Breast epithelium (tissue), 4 donors: ENCODE measurements around the gene JAM2. TPM values are rescaled to one million over a fixed set of nuclear protein-coding genes. Genes with fewer than 3 reads are reported as not detected.

ENCODE experiments used
- DNase-seq, 2 donors: peaks; one replicate each; pipeline ENCODE4 v3.0.0-alpha.2; 2019; ENCODE audit warnings: low spot score in 2 of 2
- H3K27ac ChIP-seq, 2 donors: fragments of 200-600 bp; sonication (generic) in 1 of 2; one replicate each; pipeline ENCODE4 v1.5.1; 2016 to 2019; ENCODE audit warnings: mild to moderate bottlenecking in 1 of 2
- H3K27me3 ChIP-seq, 2 donors: fragments of 200-600 bp; sonication (generic) in 1 of 2; one replicate each; pipeline versions ENCODE4 v1.5.1 to v1.6.0; 2017 to 2019; ENCODE audit warnings: control low read depth in 1 of 2, mild to moderate bottlenecking in 1 of 2
- H3K36me3 ChIP-seq: fragments of 200-600 bp; one replicate; pipeline ENCODE4 v1.5.1; 2019
- H3K4me1 ChIP-seq, 2 donors: fragments of 200-600 bp; sonication (generic); one replicate each; pipeline ENCODE4 v1.5.1; 2016 to 2019; ENCODE audit warnings: control low read depth in 1 of 2
- H3K4me3 ChIP-seq, 3 donors: fragments of 200-600 bp; sonication (generic); 1 replicate in 2 of 3; 2 replicates in 1 of 3; pipeline ENCODE4 v1.5.1; 2016 to 2019; ENCODE audit warnings: mild to moderate bottlenecking in 3 of 3, moderate library complexity in 2 of 3
- H3K9me3 ChIP-seq, 2 donors: fragments of 200-600 bp; sonication (generic) in 1 of 2; one replicate each; pipeline ENCODE4 v1.5.1; 2016 to 2019; ENCODE audit warnings: control low read depth in 1 of 2
- CTCF ChIP-seq, 3 donors: fragments of 450-650 bp; IDR thresholded peaks; one replicate each; pipeline ENCODE4 v1.5.1; 2016 to 2017; ENCODE audit warnings: antibody characterized with exemption in 3 of 3, mild to moderate bottlenecking in 3 of 3, moderate library complexity in 3 of 3
- POLR2A ChIP-seq: fragments of 450-650 bp; IDR thresholded peaks from one replicate; pipeline ENCODE4 v1.6.1; 2016; ENCODE audit warnings: antibody characterized with exemption, mild to moderate bottlenecking, moderate library complexity
- POLR2AphosphoS5 ChIP-seq, 3 donors: sonication (generic); formaldehyde crosslinking; IDR thresholded peaks; one replicate each; pipeline ENCODE4 v1.6.1; 2017; ENCODE audit warnings: antibody characterized with exemption in 3 of 3
- intact Hi-C: fragments of 100-400 bp; cut with DNase I; formaldehyde crosslinking; loops from one replicate; pipeline ENCODE4 v1.15.1; 2023; ENCODE audit warnings: low total_unique reads
- total RNA-seq, 3 donors: library from RNA; depleted of rRNA; stranded (reverse); fragments of >200 nt; gene quantifications; one replicate each; pipeline ENCODE4 v1.1.0, GENCODE V29; 2016

JAM2 gene
- total RNA-seq, 3 donors from 2014 or later: 7.8 to 16.1 (median 11.9) TPM

GRCh38 chr21:25660233-25660632 lies 21.2 kb downstream of the JAM2 start:
- Histone ChIP-seq H3K36me3 (no peaks in the 10 kb centered on the region), H3K27ac (no peak overlapping the region), H3K27me3 (no peaks in the 10 kb centered on the region), H3K9me3 (no peaks in the 10 kb centered on the region), H3K4me3 (no peak overlapping the region), H3K4me1 (no peaks in the 10 kb centered on the region)
- DNase-seq: no peak
- intact Hi-C loops: no loop called here
- TF ChIP-seq POLR2AphosphoS5 (IDR thresholded peaks at IDR 0.05): no peak
- TF ChIP-seq POLR2A: no peak
- TF ChIP-seq CTCF (IDR thresholded peaks at IDR 0.05): no peak

GRCh38 chr21:25664491-25664931 lies 25.5 kb downstream of the JAM2 start:
- no peak for TF ChIP-seq CTCF (IDR thresholded peaks at IDR 0.05)
- no peak for TF ChIP-seq POLR2A
- TF ChIP-seq POLR2AphosphoS5 (IDR thresholded peaks at IDR 0.05): no peak
- intact Hi-C loops: no loop called here
- DNase-seq: no peak
- no peaks in the 10 kb centered on the region for H3K4me1 ChIP-seq
- no peaks in the 10 kb centered on the region for H3K9me3 ChIP-seq
- H3K27me3 ChIP-seq: no peaks in the 10 kb centered on the region
- H3K36me3 ChIP-seq: no peaks in the 10 kb centered on the region
- peak overlapping the region; percentile 42 to 60 for H3K27ac ChIP-seq
- no peak overlapping the region for H3K4me3 ChIP-seq

DNA sequence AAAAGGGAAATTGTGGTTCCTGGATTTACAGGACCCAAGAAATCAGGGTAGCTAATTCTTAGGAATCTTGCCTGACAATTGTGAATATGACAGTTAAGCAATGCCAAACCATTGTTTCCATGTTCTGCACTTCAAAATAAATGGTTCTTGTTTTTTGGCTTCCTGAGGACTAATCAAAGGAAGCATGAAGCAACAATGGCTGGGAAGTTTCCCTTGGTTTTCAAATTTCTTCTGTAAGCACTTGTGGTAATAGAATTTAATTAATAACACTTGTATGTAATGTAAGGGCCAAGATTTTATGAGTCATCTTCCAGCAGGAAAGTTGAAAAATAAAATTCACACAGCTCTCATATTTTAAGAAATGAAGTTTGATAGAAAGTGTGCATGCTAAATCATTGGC lies 31.7 kb downstream of the JAM2 start:
- peaks cover 0 to 4% of the 10 kb centered on the region in 2 donors for H3K4me1 ChIP-seq
- no peaks in the 10 kb centered on the region for H3K36me3 ChIP-seq
- H3K4me3 ChIP-seq: no peak overlapping the region
- TF ChIP-seq CTCF (IDR thresholded peaks at IDR 0.05) (no peak), POLR2AphosphoS5 (IDR thresholded peaks at IDR 0.05) (peak in 1 of 3 donors; percentile 42), POLR2A (no peak)
- no peak for DNase-seq
- H3K27ac ChIP-seq: peak overlapping the region; percentile 41 to 73
- no peaks in the 10 kb centered on the region for H3K9me3 ChIP-seq
- H3K27me3 ChIP-seq: no peaks in the 10 kb centered on the region
- intact Hi-C loops: no loop called here

GRCh38 chr21:25676451-25676850 lies 37.4 kb downstream of the JAM2 start:
- Histone ChIP-seq H3K4me1 (no peaks in the 10 kb centered on the region), H3K36me3 (no peaks in the 10 kb centered on the region), H3K4me3 (no peak overlapping the region), H3K27ac (no peak overlapping the region), H3K9me3 (no peaks in the 10 kb centered on the region), H3K27me3 (no peaks in the 10 kb centered on the region)
- intact Hi-C loops: no loop called here
- DNase-seq: no peak
- TF ChIP-seq POLR2A: no peak
- no peak for TF ChIP-seq CTCF (IDR thresholded peaks at IDR 0.05)

- Histone ChIP-seq H3K4me1 (no peaks in the 10 kb centered on the region), H3K36me3 (no peaks in the 10 kb centered on the region), H3K9me3 (no peaks in the 10 kb centered on the region), H3K27me3 (no peaks in the 10 kb centered on the region), H3K4me3 (no peak overlapping the region), H3K27ac (no peak overlapping the region)
- intact Hi-C loops: no loop called here
- no peak for DNase-seq
- TF ChIP-seq CTCF (IDR thresholded peaks at IDR 0.05) (no peak), POLR2AphosphoS5 (IDR thresholded peaks at IDR 0.05) (no peak), POLR2A (no peak)
Observed at GRCh38 chr21:25682382-25682781, 43.3 kb downstream of the JAM2 start.
